Measurements from ENCODE around the gene CFTR.

The CFTR gene

GRCh38 chr7:117470777-117471176 is 9.0 kb upstream of the CFTR start:
- no peaks in the 10 kb centered on the region for H3K79me2 ChIP-seq (ENCODE audit: insufficient read depth, low read length)
- H3K9me3 ChIP-seq (ENCODE audit: insufficient read depth, low read length), result no peaks in the 10 kb centered on the region
- H3K9ac ChIP-seq (ENCODE audit: low read length), result no peak overlapping the region
- H3K4me3 ChIP-seq (ENCODE audit: insufficient read depth, low read length, poor library complexity, severe bottlenecking), result no peak overlapping the region
- no peaks in the 10 kb centered on the region for H3F3A ChIP-seq (ENCODE audit: insufficient read depth)
- TF ChIP-seq CTCF (IDR thresholded peaks at IDR 0.05; ENCODE audit: insufficient read depth, low read length, poor library complexity, severe bottlenecking) (no peak), EZH2phosphoT487 (conservative IDR thresholded peaks at IDR 0.05; ENCODE audit: low read length) (no peak)
- no peaks in the 10 kb centered on the region for H3K27me3 ChIP-seq (ENCODE audit: low read length)
- no peaks in the 10 kb centered on the region for H3K36me3 ChIP-seq (ENCODE audit: low read length)
- H2AFZ ChIP-seq (ENCODE audit: low read depth, low read length, severe bottlenecking), result no peak overlapping the region
- H3K9me2 ChIP-seq (replicated peaks; ENCODE audit: insufficient read depth, low read length), result no peaks in the 10 kb centered on the region
- H3K27ac ChIP-seq (ENCODE audit: low read depth, low read length), result no peak overlapping the region
- no peaks in the 10 kb centered on the region for H4K20me1 ChIP-seq (ENCODE audit: low read depth, low read length)
- no peak overlapping the region for H3K4me2 ChIP-seq (ENCODE audit: low read depth, low read length, poor library complexity, severe bottlenecking)

GRCh38 chr7:117472335-117472734 is 7.5 kb upstream of the CFTR start:
- H3K9ac ChIP-seq (ENCODE audit: low read length), result no peak overlapping the region
- H3K9me3 ChIP-seq (ENCODE audit: insufficient read depth, low read length), result no peaks in the 10 kb centered on the region
- H3K4me2 ChIP-seq (ENCODE audit: low read depth, low read length, poor library complexity, severe bottlenecking), result no peak overlapping the region
- no peak overlapping the region for H3K27ac ChIP-seq (ENCODE audit: low read depth, low read length)
- H3F3A ChIP-seq (ENCODE audit: insufficient read depth), result no peaks in the 10 kb centered on the region
- H3K4me3 ChIP-seq (ENCODE audit: insufficient read depth, low read length, poor library complexity, severe bottlenecking), result no peak overlapping the region
- no peaks in the 10 kb centered on the region for H3K79me2 ChIP-seq (ENCODE audit: insufficient read depth, low read length)
- H4K20me1 ChIP-seq (ENCODE audit: low read depth, low read length), result no peaks in the 10 kb centered on the region
- H3K9me2 ChIP-seq (replicated peaks; ENCODE audit: insufficient read depth, low read length), result no peaks in the 10 kb centered on the region
- no peaks in the 10 kb centered on the region for H3K27me3 ChIP-seq (ENCODE audit: low read length)
- H2AFZ ChIP-seq (ENCODE audit: low read depth, low read length, severe bottlenecking), result no peak overlapping the region
- no peaks in the 10 kb centered on the region for H3K36me3 ChIP-seq (ENCODE audit: low read length)
- no peak for TF ChIP-seq EZH2phosphoT487 (conservative IDR thresholded peaks at IDR 0.05; ENCODE audit: low read length)

GRCh38 chr7:117476557-117477215 is 3.1 kb upstream of the CFTR start:
- Histone ChIP-seq H3K27me3 (ENCODE audit: low read length) (no peaks in the 10 kb centered on the region), H3K9ac (ENCODE audit: low read length) (no peak overlapping the region), H3K4me3 (ENCODE audit: insufficient read depth, low read length, poor library complexity, severe bottlenecking) (no peak overlapping the region), H4K20me1 (ENCODE audit: low read depth, low read length) (no peaks in the 10 kb centered on the region), H3K36me3 (ENCODE audit: low read length) (no peaks in the 10 kb centered on the region), H3K9me3 (ENCODE audit: insufficient read depth, low read length) (no peaks in the 10 kb centered on the region), H3K79me2 (ENCODE audit: insufficient read depth, low read length) (no peaks in the 10 kb centered on the region), H2AFZ (ENCODE audit: low read depth, low read length, severe bottlenecking) (no peak overlapping the region), H3K9me2 (replicated peaks; ENCODE audit: insufficient read depth, low read length) (no peaks in the 10 kb centered on the region), H3F3A (ENCODE audit: insufficient read depth) (no peaks in the 10 kb centered on the region), H3K4me2 (ENCODE audit: low read depth, low read length, poor library complexity, severe bottlenecking) (no peak overlapping the region), H3K27ac (ENCODE audit: low read depth, low read length) (no peak overlapping the region)
- TF ChIP-seq CTCF (IDR thresholded peaks at IDR 0.05; ENCODE audit: insufficient read depth, low read length, poor library complexity, severe bottlenecking), result no peak
- TF ChIP-seq EZH2phosphoT487 (conservative IDR thresholded peaks at IDR 0.05; ENCODE audit: low read length), result no peak

- Histone ChIP-seq H2AFZ (ENCODE audit: low read depth, low read length, severe bottlenecking) (no peak overlapping the region), H3K27me3 (ENCODE audit: low read length) (no peaks in the 10 kb centered on the region), H4K20me1 (ENCODE audit: low read depth, low read length) (no peaks in the 10 kb centered on the region), H3K27ac (ENCODE audit: low read depth, low read length) (no peak overlapping the region), H3K9me3 (ENCODE audit: insufficient read depth, low read length) (no peaks in the 10 kb centered on the region), H3K9me2 (replicated peaks; ENCODE audit: insufficient read depth, low read length) (no peaks in the 10 kb centered on the region), H3K4me2 (ENCODE audit: low read depth, low read length, poor library complexity, severe bottlenecking) (no peak overlapping the region), H3F3A (ENCODE audit: insufficient read depth) (no peaks in the 10 kb centered on the region), H3K36me3 (ENCODE audit: low read length) (no peaks in the 10 kb centered on the region), H3K79me2 (ENCODE audit: insufficient read depth, low read length) (no peaks in the 10 kb centered on the region), H3K4me3 (ENCODE audit: insufficient read depth, low read length, poor library complexity, severe bottlenecking) (no peak overlapping the region), H3K9ac (ENCODE audit: low read length) (no peak overlapping the region)
- TF ChIP-seq CTCF (IDR thresholded peaks at IDR 0.05; ENCODE audit: insufficient read depth, low read length, poor library complexity, severe bottlenecking) (no peak), EZH2phosphoT487 (conservative IDR thresholded peaks at IDR 0.05; ENCODE audit: low read length) (no peak)
Observed at GRCh38 chr7:117478836-117479224, 995 bp upstream of the CFTR start.
